SK-N-SH treated with all-trans-retinoic acid at 6 μM for 48 hours (cell line): Measurements from ENCODE around the gene CNOT6L.

Experiments
- BACH2 ChIP-seq: fragments of 250-450 bp; sonication (Bioruptor Pico); IDR thresholded peaks from 2 replicates; pipeline ENCODE4 v1.9.0; 2021; ENCODE audit warnings: mild to moderate bottlenecking, borderline replicate concordance
- CSRNP3 ChIP-seq: fragments of 250-450 bp; sonication (Bioruptor Pico); IDR thresholded peaks from 2 replicates; pipeline ENCODE4 v1.5.1; 2021; ENCODE audit warnings: mild to moderate bottlenecking, moderate library complexity
- POU6F1 ChIP-seq: fragments of 250-450 bp; sonication (Bioruptor Pico); IDR thresholded peaks from 2 replicates; pipeline ENCODE4 v1.8.0; 2021; ENCODE audit warnings: low read depth, mild to moderate bottlenecking, moderate library complexity, borderline replicate concordance

- TF ChIP-seq POU6F1 = no peak
- no peak for TF ChIP-seq BACH2 (CRISPR knock-in tag)
- TF ChIP-seq CSRNP3 (CRISPR knock-in tag) = no peak
Observed at GRCh38 chr4:77802402-77802801, 16.8 kb downstream of the CNOT6L start.
